ENCODE measurements around the gene ADAP2.

DNA sequence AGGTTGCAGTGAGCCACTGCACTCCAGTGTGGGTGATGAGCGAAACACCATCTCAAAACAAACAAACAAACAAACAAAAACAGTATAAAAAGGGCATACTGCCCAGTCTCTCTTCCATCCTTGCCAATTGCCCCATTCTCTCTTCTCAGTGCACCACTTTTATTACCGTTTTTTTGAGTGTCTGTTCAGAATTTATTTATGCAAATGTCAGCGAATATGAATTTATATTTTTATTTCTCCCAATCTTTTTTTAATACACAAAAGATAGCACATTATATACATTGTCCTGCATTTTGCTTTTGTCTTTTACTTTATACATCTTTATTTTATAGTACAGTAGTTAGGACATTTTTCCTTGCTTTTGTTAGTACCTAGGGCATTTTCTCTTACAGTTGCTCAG, 68.7 kb downstream of the ADAP2 start:
- TF ChIP-seq, protein P1, sequence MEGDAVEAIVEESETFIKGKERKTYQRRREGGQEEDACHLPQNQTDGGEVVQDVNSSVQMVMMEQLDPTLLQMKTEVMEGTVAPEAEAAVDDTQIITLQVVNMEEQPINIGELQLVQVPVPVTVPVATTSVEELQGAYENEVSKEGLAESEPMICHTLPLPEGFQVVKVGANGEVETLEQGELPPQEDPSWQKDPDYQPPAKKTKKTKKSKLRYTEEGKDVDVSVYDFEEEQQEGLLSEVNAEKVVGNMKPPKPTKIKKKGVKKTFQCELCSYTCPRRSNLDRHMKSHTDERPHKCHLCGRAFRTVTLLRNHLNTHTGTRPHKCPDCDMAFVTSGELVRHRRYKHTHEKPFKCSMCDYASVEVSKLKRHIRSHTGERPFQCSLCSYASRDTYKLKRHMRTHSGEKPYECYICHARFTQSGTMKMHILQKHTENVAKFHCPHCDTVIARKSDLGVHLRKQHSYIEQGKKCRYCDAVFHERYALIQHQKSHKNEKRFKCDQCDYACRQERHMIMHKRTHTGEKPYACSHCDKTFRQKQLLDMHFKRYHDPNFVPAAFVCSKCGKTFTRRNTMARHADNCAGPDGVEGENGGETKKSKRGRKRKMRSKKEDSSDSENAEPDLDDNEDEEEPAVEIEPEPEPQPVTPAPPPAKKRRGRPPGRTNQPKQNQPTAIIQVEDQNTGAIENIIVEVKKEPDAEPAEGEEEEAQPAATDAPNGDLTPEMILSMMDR (conservative IDR thresholded peaks at IDR 0.05): no peak
- TF ChIP-seq EZH2 (IDR thresholded peaks at IDR 0.05; ENCODE audit: low read depth): no peak

Measured in PC-9 (cell line).